Esophagus squamous epithelium (tissue), 4 donors: ENCODE results near the gene SHTN1.

ENCODE experiments used
- POLR2A ChIP-seq, 4 donors: fragments of 450-650 bp; IDR thresholded peaks; one replicate each; pipeline ENCODE4 v1.6.1; 2017; ENCODE audit warnings: antibody characterized with exemption in 4 of 4, mild to moderate bottlenecking in 4 of 4, moderate library complexity in 3 of 4
- TF ChIP-seq, protein P1 (sequence below), 6 experiments: fragments of 450-650 bp in 4 of 6; fragments of 200-600 bp in 2 of 6; sonication (generic) in 2 of 6; IDR thresholded peaks; one replicate each; pipeline ENCODE4 v1.5.1; 2016 to 2019; ENCODE audit warnings: antibody characterized with exemption in 6 of 6, mild to moderate bottlenecking in 4 of 6, moderate library complexity in 4 of 6

DNA sequence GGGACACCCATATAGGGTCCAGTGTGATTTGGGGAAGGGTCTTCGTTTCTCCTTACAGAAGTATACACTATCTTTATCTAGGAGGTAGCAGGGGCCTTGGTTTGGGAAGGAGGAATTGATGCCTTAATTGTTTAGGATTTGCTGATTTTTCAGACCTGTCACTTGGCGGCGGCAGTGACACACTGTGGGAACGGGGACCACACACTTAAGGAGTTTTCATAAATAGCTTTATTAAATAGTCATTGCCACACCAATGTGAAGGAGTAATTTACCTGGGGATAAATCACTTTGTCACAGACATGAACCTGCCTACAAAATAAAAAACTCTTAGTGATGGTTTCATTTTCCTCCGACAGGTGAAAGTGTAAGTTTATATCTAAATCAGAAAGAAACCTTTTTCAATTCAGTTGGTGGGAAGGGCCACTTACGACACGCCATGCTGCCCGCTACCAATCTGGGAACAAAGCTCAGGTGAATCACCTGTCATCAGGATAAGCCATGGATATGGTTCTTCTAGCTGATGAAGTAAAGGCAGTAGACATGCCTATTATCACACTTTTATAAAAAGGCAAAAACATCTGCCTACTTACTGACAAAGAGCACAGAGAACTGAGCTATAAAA is 168.0 kb downstream of the SHTN1 start:
- TF ChIP-seq, protein P1, sequence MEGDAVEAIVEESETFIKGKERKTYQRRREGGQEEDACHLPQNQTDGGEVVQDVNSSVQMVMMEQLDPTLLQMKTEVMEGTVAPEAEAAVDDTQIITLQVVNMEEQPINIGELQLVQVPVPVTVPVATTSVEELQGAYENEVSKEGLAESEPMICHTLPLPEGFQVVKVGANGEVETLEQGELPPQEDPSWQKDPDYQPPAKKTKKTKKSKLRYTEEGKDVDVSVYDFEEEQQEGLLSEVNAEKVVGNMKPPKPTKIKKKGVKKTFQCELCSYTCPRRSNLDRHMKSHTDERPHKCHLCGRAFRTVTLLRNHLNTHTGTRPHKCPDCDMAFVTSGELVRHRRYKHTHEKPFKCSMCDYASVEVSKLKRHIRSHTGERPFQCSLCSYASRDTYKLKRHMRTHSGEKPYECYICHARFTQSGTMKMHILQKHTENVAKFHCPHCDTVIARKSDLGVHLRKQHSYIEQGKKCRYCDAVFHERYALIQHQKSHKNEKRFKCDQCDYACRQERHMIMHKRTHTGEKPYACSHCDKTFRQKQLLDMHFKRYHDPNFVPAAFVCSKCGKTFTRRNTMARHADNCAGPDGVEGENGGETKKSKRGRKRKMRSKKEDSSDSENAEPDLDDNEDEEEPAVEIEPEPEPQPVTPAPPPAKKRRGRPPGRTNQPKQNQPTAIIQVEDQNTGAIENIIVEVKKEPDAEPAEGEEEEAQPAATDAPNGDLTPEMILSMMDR (IDR thresholded peaks at IDR 0.05), result no peak
- no peak for TF ChIP-seq POLR2A (IDR thresholded peaks at IDR 0.05)
